Stimulated activated naive CD8-positive, alpha-beta T cell treated with anti-CD3 and anti-CD28 coated beads, Interleukin-15, amount 100 ng/mL, for 72 hours (primary cell): ENCODE measurements around the gene CAPZA3.
"Not testable (repeated sequence)": the region's sequence is repeated elsewhere in the genome, so short reads cannot be mapped to it uniquely, and the experiment has no call there.

Source experiments
- ATAC-seq: fragments of 150-1000 bp; cut with Tn5 transposase; 2 replicates; pipeline ENCODE4 v1.10.0; 2021; ENCODE audit warnings: mild to moderate bottlenecking, moderate library complexity
- DNase-seq, 2 donors: peaks; one replicate each; pipeline ENCODE4 v3.0.0; 2021 to 2022
- H3K27ac Mint-ChIP-seq, 2 donors: one replicate each; pipeline ENCODE4 v1.8.0; 2022; ENCODE audit warnings: mild to moderate bottlenecking in 2 of 2, mixed read lengths in 2 of 2, moderate library complexity in 2 of 2
- H3K27me3 Mint-ChIP-seq: one replicate; pipeline ENCODE4 v1.8.0; 2022; ENCODE audit warnings: mixed read lengths
- H3K4me1 Mint-ChIP-seq: one replicate; pipeline ENCODE4 v1.8.0; 2022; ENCODE audit warnings: mild to moderate bottlenecking, mixed read lengths
- H3K4me3 Mint-ChIP-seq, 2 donors: one replicate each; pipeline ENCODE4 v1.8.0; 2022; ENCODE audit warnings: mild to moderate bottlenecking in 2 of 2, mixed read lengths in 2 of 2, moderate library complexity in 1 of 2
- H3K9me3 Mint-ChIP-seq, 2 donors: one replicate each; pipeline ENCODE4 v1.8.0; 2022; ENCODE audit warnings: mixed read lengths in 2 of 2

CAPZA3 gene, protein sequence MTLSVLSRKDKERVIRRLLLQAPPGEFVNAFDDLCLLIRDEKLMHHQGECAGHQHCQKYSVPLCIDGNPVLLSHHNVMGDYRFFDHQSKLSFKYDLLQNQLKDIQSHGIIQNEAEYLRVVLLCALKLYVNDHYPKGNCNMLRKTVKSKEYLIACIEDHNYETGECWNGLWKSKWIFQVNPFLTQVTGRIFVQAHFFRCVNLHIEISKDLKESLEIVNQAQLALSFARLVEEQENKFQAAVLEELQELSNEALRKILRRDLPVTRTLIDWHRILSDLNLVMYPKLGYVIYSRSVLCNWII

DNA sequence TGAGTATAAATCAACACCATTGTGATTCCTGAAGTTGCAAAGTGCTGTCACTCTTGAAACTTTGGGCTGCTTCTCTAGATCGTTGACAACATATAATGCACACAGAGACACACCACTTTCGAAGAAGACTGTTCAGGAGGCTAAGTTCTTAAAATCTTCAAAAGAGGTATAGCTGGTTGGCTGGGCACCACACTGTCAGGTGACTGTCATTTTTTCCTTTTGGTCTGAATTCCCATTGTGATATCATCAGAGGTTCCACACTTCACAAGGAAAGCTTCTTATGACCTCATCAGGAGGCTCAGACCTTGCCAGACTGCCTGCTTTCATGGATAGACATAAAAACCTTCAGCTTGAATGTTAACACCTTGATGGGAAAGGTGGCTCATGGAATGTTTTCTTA lies at the start of gene CAPZA3, which contains the start of gene PLCZ1:
Gene CAPZA3 (plus strand): TSS at position 301 of the 400 bp plus-strand sequence. CDS start 150 bp downstream, outside the sequence.
Gene PLCZ1 (minus strand): TSS at position 194 of the 400 bp plus-strand sequence. CDS start 641 bp downstream, outside the sequence.
- no peak within 1 kb of the TSS for H3K4me3 Mint-ChIP-seq
- peaks cover 0 to 21% of the 10 kb centered on the region in 2 donors for H3K9me3 Mint-ChIP-seq
- ATAC-seq (no peak), DNase-seq (no peak)
- H3K27me3 Mint-ChIP-seq = no peaks in the 10 kb centered on the region
- H3K27ac Mint-ChIP-seq = no peak within 1 kb of the TSS
- no peaks in the 10 kb centered on the region for H3K4me1 Mint-ChIP-seq

GRCh38 chr12:18689771-18690170 lies 48.1 kb upstream of the CAPZA3 start:
- H3K4me1 Mint-ChIP-seq = no peaks in the 10 kb centered on the region
- H3K27me3 Mint-ChIP-seq = no peaks in the 10 kb centered on the region
- no peak for DNase-seq
- H3K9me3 Mint-ChIP-seq = peaks cover 9 to 20% of the 10 kb centered on the region in 2 donors
- H3K4me3 Mint-ChIP-seq = no peak overlapping the region
- no peak overlapping the region for H3K27ac Mint-ChIP-seq
- no peak for ATAC-seq

GRCh38 chr12:18690653-18691052 lies 47.3 kb upstream of the CAPZA3 start:
- H3K4me1 Mint-ChIP-seq = no peaks in the 10 kb centered on the region
- H3K27ac Mint-ChIP-seq = no peak overlapping the region
- no peak overlapping the region for H3K4me3 Mint-ChIP-seq
- H3K9me3 Mint-ChIP-seq = peaks cover 9 to 20% of the 10 kb centered on the region in 2 donors
- no peak for ATAC-seq
- H3K27me3 Mint-ChIP-seq = no peaks in the 10 kb centered on the region
- DNase-seq = no peak

GRCh38 chr12:18693986-18694385 lies 43.9 kb upstream of the CAPZA3 start:
- H3K4me1 Mint-ChIP-seq, H3K27ac Mint-ChIP-seq, H3K27me3 Mint-ChIP-seq, H3K4me3 Mint-ChIP-seq, DNase-seq, ATAC-seq: not testable (repeated sequence)
- H3K9me3 Mint-ChIP-seq = peaks cover 11 to 20% of the 10 kb centered on the region in 2 donors

- Mint-ChIP-seq H3K9me3 (peaks cover 7 to 17% of the 10 kb centered on the region in 2 donors), H3K27me3 (no peaks in the 10 kb centered on the region), H3K27ac (no peak overlapping the region), H3K4me1 (no peaks in the 10 kb centered on the region), H3K4me3 (no peak overlapping the region)
- no peak for ATAC-seq
- DNase-seq = no peak
Observed at GRCh38 chr12:18696971-18697602, 40.8 kb upstream of the CAPZA3 start.

GRCh38 chr12:18700271-18700670 lies 37.6 kb upstream of the CAPZA3 start:
- Mint-ChIP-seq H3K9me3 (peaks cover 4 to 8% of the 10 kb centered on the region in 2 donors), H3K4me3 (no peak overlapping the region), H3K27ac (no peak overlapping the region), H3K27me3 (no peaks in the 10 kb centered on the region), H3K4me1 (no peaks in the 10 kb centered on the region)
- no peak for ATAC-seq
- DNase-seq = no peak

GRCh38 chr12:18703321-18703720 lies 34.6 kb upstream of the CAPZA3 start:
- Mint-ChIP-seq H3K9me3 (peaks cover 9 to 15% of the 10 kb centered on the region in 2 donors), H3K4me3 (no peak overlapping the region), H3K4me1 (no peaks in the 10 kb centered on the region), H3K27me3 (no peaks in the 10 kb centered on the region), H3K27ac (no peak overlapping the region)
- ATAC-seq = no peak
- no peak for DNase-seq

GRCh38 chr12:18703911-18704310 lies 34.0 kb upstream of the CAPZA3 start:
- Mint-ChIP-seq H3K9me3 (peaks cover 9 to 15% of the 10 kb centered on the region in 2 donors), H3K4me3 (no peak overlapping the region), H3K27ac (no peak overlapping the region), H3K27me3 (no peaks in the 10 kb centered on the region), H3K4me1 (no peaks in the 10 kb centered on the region)
- ATAC-seq = no peak
- no peak for DNase-seq

GRCh38 chr12:18706798-18707197 lies 31.1 kb upstream of the CAPZA3 start:
- no peaks in the 10 kb centered on the region for H3K4me1 Mint-ChIP-seq
- no peak overlapping the region for H3K27ac Mint-ChIP-seq
- H3K4me3 Mint-ChIP-seq = no peak overlapping the region
- no peaks in the 10 kb centered on the region for H3K27me3 Mint-ChIP-seq
- peaks cover 15% of the 10 kb centered on the region in 2 donors for H3K9me3 Mint-ChIP-seq
- ATAC-seq = no peak
- no peak for DNase-seq

- H3K9me3 Mint-ChIP-seq = no peaks in the 10 kb centered on the region
- H3K4me1 Mint-ChIP-seq = no peaks in the 10 kb centered on the region
- H3K27me3 Mint-ChIP-seq = no peaks in the 10 kb centered on the region
- no peak for ATAC-seq
- DNase-seq = no peak
- H3K4me3 Mint-ChIP-seq = no peak overlapping the region
- H3K27ac Mint-ChIP-seq = no peak overlapping the region
Observed at GRCh38 chr12:18716236-18716635, 21.7 kb upstream of the CAPZA3 start.

- ATAC-seq = no peak
- no peak overlapping the region for H3K27ac Mint-ChIP-seq
- H3K4me1 Mint-ChIP-seq = no peaks in the 10 kb centered on the region
- no peaks in the 10 kb centered on the region for H3K27me3 Mint-ChIP-seq
- no peaks in the 10 kb centered on the region for H3K9me3 Mint-ChIP-seq
- no peak overlapping the region for H3K4me3 Mint-ChIP-seq
- DNase-seq = no peak
Observed at GRCh38 chr12:18718462-18718861, 19.5 kb upstream of the CAPZA3 start.

DNA sequence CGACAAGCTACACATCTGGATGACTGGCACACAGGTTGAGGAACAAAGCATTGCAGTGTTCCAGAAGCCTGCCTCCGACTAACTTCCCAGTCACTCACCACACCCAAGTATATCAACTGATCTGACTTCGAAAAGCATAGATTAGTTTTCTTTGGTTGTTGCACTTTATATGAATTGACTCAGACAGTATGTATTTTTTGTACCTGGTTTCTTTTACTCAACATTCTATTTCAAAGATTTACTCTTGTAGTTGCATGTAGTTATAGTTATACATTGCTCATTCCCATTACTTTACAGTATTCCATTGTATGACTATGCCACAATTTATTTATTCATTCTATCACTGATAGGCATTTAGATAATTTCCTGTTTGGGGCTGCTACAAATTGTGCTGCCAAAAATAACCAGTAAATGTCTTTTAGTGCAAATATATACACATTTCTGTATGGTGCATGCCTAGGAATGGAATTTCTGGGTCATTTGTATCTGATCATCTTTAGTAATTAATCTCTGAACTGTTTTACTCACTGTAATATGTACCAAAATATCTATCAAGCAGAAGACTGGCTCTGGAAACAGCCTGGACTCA lies 17.9 kb upstream of the CAPZA3 start:
- no peaks in the 10 kb centered on the region for H3K27me3 Mint-ChIP-seq
- H3K27ac Mint-ChIP-seq = no peak overlapping the region
- H3K9me3 Mint-ChIP-seq = no peaks in the 10 kb centered on the region
- no peaks in the 10 kb centered on the region for H3K4me1 Mint-ChIP-seq
- no peak overlapping the region for H3K4me3 Mint-ChIP-seq
- ATAC-seq = no peak
- no peak for DNase-seq

DNA sequence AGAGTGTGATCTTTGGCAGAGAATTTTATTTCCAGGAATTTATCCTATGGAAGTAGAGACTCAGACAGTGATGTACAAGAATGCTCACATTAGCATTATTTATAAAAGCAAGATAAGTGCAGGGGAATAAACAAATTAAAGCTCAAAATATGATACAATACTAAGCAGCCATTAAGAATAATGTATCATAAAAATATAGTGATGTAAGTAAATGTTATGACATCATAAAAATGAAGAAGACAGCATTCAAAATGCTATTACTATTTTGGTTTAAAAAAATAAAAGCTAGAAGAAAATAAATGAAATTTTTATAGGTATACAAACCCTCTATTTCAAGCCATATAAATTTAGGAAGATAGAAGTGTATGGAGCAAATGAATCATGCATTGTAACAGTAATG lies 17.2 kb upstream of the CAPZA3 start:
- Mint-ChIP-seq H3K27me3 (no peaks in the 10 kb centered on the region), H3K4me1 (no peaks in the 10 kb centered on the region), H3K9me3 (no peaks in the 10 kb centered on the region), H3K4me3 (no peak overlapping the region), H3K27ac (no peak overlapping the region)
- ATAC-seq = no peak
- no peak for DNase-seq

DNA sequence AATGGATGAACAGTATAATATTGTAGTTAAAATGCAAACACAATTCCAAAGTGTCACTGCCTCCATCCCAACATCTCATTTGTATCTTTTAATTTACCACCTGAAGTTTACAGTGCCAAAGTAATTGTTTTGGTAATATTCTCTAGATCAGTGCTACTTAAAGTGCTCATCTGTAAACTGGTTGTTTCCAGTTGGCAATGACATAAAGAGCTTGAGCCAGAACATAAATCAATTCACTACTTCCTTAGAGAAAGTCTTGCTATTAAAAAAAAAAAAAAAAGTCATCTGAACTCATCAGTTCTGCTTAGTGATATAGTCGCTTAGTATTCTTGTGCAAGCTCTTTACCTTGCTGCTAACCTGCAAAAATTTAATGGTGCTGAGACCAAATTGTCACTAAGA lies 16.5 kb upstream of the CAPZA3 start:
- DNase-seq (no peak), ATAC-seq (no peak)
- no peaks in the 10 kb centered on the region for H3K27me3 Mint-ChIP-seq
- no peaks in the 10 kb centered on the region for H3K9me3 Mint-ChIP-seq
- no peak overlapping the region for H3K27ac Mint-ChIP-seq
- H3K4me1 Mint-ChIP-seq = no peaks in the 10 kb centered on the region
- H3K4me3 Mint-ChIP-seq = no peak overlapping the region

DNA sequence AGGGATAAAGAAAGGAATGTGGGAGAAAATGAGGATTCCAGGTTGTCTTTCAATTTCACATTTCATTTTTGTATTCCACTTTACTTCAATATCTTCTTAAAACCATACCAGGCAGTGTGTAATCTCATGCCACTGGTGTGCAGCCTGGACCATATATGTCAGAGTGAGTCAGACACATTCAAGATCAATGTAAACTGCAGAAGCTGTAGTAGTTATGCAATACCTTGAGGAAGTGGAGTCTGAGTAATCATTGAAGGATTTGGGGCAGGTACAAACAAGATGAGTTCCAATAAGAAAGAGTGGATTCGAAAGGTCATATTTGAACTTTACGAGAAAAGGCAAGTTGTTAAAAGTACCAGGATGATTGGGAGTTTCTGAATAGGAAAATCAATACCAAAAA lies 14.2 kb upstream of the CAPZA3 start:
- Mint-ChIP-seq H3K4me3 (no peak overlapping the region), H3K9me3 (peaks cover 0 to 7% of the 10 kb centered on the region in 2 donors), H3K27me3 (no peaks in the 10 kb centered on the region), H3K4me1 (no peaks in the 10 kb centered on the region), H3K27ac (no peak overlapping the region)
- ATAC-seq (no peak), DNase-seq (no peak)

- Mint-ChIP-seq H3K27me3 (no peaks in the 10 kb centered on the region), H3K9me3 (peaks cover 0 to 17% of the 10 kb centered on the region in 2 donors), H3K27ac (no peak overlapping the region), H3K4me1 (no peaks in the 10 kb centered on the region), H3K4me3 (no peak overlapping the region)
- ATAC-seq (no peak), DNase-seq (no peak)
Observed at GRCh38 chr12:18731156-18731555, 6.8 kb upstream of the CAPZA3 start.
